NK-92 treated with Interleukin-12 subunit alpha and Interleukin-12 subunit beta, amount 100 ng/mL, for 24 hours (cell line): ENCODE data around the gene DCLK2.

Source experiments
- DNase-seq: peaks from one replicate; lab custom pipeline; 2025; lab: John Stamatoyannopoulos, UW

Gene DCLK2

GRCh38 chr4:150119492-150119891 is 41.2 kb downstream of the DCLK2 start:
- no peak for DNase-seq

DNA sequence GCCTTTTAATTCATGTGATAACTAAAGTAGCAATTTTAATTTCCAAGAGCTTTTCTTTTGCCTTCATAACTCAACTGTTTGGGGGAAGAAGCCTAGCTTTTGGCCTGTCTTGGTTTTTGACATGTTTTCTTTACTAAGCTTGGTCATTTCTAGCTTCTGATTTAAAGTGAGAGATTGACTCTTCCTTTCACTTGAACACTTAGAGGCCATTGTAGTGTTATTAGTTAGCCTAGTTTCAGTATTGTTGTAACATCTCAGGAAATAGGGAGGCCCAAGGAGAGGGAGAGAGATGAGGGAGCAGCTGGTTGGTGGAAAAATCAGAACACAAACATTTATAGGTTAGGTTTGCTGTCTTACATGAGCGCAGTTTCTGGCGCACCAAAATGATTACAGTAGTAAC is 44.8 kb downstream of the DCLK2 start:
- DNase-seq, result no peak

GRCh38 chr4:150123796-150124677 is 45.8 kb downstream of the DCLK2 start:
- DNase-seq, result no peak

GRCh38 chr4:150126201-150126863 is 48.1 kb downstream of the DCLK2 start:
- no peak for DNase-seq

DNA sequence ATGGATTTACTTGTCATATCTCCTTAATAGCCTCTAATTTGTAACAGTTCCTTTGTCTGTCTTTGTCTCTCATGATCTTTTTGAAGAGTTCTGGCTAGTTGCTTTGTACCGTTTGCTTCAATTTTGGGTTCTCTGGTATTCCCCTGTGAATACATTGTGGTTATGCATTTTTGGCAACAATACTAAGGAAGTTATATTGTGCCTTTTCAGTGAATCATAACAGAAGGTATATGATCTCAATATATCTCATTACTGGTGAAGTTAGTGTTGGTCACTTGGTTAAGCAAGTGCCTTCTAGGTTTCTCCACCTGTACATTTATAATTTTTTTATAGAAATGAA is 48.6 kb downstream of the DCLK2 start:
- DNase-seq, result no peak

GRCh38 chr4:150127757-150128156 is 49.5 kb downstream of the DCLK2 start:
- DNase-seq, result no peak

DNA sequence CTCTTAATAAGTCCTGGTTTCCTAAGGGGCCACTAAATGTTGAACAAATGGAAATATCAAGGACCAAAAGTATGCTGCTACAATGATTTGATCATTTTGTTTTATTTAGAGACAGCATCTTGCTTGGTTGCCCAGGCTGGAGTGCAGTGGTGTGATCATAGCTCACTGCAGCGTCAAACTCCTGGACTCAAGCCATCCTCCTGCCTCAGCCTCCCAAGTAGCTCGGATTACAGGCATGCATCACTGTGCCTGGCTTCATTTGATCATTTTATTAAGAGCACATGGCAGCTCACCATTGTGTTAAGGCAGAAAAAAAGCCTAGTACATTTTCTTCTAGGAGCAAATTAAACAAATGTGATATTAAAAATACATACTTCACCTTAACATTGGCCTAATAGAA is 52.7 kb downstream of the DCLK2 start:
- no peak for DNase-seq

DNA sequence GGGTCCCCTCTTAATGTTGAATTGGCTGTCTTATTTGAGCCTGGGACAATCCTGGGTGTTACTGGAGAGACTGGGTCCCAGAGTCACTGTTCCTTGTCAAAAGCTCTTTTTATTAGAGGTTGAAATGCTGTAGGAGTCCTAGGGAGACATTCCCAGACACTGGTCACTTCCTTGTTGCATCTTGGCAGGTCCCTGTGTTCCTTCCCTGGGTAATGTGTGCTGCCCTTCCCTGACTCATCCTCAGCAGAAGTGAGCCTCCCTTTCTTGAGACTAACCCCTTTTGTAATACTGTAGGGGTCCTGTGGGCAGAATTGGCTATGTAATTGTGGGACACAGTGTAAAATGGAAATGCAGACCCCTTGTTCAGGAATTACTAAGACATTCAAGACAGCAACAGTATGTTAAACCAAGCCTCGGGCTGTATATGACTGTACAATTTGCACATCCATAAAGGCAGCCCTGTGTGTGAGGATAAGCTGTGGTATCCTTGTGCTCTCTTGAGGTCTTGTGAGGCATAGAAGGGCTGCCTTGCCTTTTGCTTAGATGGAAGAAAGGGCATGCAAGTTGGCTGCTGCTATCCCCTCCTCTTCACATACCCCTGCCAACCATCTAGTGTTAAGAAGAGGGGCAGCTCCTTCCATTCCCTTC is 53.5 kb downstream of the DCLK2 start:
- no peak for DNase-seq

DNA sequence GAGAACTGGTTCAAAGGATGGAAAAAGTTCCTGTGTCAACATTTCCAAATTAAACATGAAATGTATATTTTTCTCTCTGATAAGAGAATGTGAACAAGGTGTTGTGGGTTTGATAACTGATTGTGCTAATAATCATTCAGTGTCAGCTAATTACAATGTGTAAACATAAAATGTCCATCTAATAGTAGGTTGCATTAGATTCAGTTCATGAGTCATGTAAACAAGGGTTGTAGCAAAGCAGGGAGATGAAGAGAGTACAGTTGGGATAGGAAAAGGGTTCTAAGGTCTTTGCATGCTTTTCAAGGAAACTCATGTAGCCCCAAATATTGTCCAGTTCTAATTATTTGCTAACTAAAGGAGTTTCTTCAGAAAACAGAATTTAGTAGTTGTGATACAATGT is 55.4 kb downstream of the DCLK2 start:
- no peak for DNase-seq

DNA sequence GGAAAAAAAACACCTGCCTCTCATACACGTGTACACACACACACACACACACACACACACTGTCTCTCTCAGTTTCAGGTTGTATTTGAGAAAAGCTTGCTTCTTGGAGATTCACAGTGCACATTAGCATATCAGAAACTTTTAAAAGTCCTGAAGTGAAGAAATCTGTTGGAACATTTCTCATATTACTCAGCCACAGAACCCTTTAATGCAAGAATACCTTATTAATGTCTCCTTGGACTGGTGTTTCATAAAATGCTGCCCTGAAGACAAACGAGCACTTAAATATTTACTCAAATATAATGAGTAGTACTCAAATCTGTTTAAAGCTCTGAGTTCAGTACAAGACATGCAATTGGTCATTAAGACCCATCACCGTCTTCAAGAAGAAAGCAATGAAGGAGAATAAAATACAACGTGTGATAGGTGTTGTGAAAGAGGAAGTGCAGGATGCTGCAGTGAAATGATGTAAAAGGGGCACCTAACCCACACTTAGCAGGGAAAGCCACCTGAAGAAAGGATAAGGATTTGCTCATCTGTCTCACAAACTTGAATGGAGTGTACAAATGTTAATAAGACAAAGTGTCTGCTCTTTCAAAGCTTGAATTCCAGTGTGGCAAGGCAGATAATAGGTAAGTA is 57.0 kb downstream of the DCLK2 start:
- DNase-seq, result no peak

GRCh38 chr4:150136036-150136435 is 57.8 kb downstream of the DCLK2 start:
- no peak for DNase-seq

- no peak for DNase-seq
Measured at GRCh38 chr4:150136481-150136880, 58.2 kb downstream of the DCLK2 start.

- no peak for DNase-seq
Measured at GRCh38 chr4:150139297-150139865, 61.1 kb downstream of the DCLK2 start.

- no peak for DNase-seq
Measured at GRCh38 chr4:150140774-150141400, 62.6 kb downstream of the DCLK2 start.

- no peak for DNase-seq
Measured at GRCh38 chr4:150141756-150142155, 63.5 kb downstream of the DCLK2 start.

DNA sequence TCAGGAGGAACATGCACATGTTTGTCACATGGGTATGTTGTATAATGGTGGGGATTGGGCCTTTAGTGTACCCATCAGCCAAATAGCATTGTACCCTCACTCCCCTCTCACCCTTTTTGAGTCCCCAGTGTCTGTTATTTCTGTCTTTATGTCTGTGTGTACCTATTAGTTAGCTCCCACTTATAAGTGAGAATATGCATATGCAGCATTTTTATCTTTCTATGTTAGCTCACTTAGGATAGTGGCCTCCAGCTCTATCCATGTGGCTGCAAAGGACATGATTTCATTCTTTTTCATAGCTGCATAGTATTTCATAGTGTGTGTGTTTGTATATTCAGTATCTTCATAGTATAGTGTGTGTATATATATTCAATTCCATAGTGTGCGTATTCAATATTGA is 64.6 kb downstream of the DCLK2 start:
- no peak for DNase-seq

- DNase-seq, result no peak
Measured at GRCh38 chr4:150145090-150145945, 67.1 kb downstream of the DCLK2 start.

DNA sequence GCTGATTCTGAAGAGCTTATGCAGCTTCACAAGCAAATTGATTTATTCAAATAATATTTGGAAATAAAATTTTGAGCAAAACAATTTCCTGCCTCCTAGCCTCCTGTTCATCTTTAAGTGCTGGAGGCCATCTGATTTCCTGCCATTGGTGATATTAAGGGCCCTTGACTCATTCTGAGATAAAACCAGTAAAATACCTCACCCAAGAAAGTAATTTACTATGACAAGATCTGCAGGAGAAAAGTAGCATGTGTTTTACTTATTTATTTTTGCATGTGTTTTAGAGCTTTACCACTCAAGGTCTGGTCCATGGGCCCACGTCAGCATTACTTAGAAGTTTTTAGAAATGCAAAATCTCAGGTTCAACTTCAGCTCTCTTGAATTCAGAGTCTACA is 67.7 kb downstream of the DCLK2 start:
- no peak for DNase-seq

- no peak for DNase-seq
Measured at GRCh38 chr4:150149381-150149780, 71.1 kb downstream of the DCLK2 start.

DNA sequence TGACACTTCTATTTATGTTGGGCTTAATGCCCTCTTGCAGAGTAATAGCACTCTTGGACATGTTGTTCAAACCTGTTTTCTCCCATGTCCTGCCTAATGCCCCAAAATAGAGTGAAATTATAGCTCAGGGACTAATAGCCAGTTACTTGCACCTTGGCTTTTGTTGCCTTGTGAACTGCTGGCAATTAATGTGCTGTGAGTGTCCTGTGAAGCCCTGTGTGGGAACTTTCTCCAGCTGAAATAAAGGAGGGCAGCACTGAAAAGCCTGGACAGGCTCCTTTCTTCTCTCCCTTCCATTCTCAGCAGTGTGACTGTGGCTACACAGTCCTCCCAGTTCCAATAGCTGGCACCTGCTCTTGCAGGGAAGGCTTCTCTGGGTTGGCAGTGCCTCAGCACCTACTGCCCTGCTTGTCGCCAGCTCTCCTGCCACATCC is 72.4 kb downstream of the DCLK2 start:
- DNase-seq, result no peak

- DNase-seq, result no peak
Measured at GRCh38 chr4:150152766-150153165, 74.5 kb downstream of the DCLK2 start.
